ENCODE data around the gene CYP4F3.

GRCh38 chr19:15628236-15629002 lies 12.3 kb upstream of the CYP4F3 start:
- TF ChIP-seq POLR2AphosphoS5 (IDR thresholded peaks at IDR 0.05; ENCODE audit: low read depth, low read length) = no peak
- TF ChIP-seq POLR2A (IDR thresholded peaks at IDR 0.05; ENCODE audit: low read depth, low read length) = no peak
- no peak for TF ChIP-seq TAF1 (IDR thresholded peaks at IDR 0.05; ENCODE audit: low read depth, low read length)

Measured in GM12891 (cell line).